Measurements from ENCODE around the gene EXOC4.

The EXOC4 gene

DNA sequence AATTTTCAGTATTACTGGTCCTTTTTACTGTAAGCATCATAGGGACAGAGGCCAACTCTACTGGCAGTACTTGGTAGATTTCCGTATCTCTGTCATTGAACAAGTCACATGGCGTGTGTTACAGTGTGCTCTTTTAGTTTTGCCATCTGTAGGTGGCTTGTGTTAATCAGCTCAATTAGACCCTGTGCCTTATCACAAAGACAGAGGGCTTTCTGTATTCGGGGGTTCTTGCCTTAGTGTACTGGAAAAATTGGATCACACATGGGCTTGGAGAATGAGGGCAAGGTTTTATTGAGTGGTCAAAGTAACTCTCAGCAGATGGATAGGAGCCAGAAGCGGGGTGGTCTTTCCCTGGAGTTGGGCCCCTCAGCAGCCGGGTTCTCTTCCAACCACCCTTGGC is 853.0 kb downstream of the EXOC4 start:
- ChIA-PET CTCF (no interaction called here), POLR2A (ENCODE audit: low non-redundant PET) (no interaction called here)
- TF ChIP-seq, protein P1, sequence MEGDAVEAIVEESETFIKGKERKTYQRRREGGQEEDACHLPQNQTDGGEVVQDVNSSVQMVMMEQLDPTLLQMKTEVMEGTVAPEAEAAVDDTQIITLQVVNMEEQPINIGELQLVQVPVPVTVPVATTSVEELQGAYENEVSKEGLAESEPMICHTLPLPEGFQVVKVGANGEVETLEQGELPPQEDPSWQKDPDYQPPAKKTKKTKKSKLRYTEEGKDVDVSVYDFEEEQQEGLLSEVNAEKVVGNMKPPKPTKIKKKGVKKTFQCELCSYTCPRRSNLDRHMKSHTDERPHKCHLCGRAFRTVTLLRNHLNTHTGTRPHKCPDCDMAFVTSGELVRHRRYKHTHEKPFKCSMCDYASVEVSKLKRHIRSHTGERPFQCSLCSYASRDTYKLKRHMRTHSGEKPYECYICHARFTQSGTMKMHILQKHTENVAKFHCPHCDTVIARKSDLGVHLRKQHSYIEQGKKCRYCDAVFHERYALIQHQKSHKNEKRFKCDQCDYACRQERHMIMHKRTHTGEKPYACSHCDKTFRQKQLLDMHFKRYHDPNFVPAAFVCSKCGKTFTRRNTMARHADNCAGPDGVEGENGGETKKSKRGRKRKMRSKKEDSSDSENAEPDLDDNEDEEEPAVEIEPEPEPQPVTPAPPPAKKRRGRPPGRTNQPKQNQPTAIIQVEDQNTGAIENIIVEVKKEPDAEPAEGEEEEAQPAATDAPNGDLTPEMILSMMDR (conservative IDR thresholded peaks at IDR 0.05; ENCODE audit: low read depth): no peak
- no peak for DNase-seq (ENCODE audit: low spot score)
- no peak overlapping the region for H3K27ac ChIP-seq

DNA sequence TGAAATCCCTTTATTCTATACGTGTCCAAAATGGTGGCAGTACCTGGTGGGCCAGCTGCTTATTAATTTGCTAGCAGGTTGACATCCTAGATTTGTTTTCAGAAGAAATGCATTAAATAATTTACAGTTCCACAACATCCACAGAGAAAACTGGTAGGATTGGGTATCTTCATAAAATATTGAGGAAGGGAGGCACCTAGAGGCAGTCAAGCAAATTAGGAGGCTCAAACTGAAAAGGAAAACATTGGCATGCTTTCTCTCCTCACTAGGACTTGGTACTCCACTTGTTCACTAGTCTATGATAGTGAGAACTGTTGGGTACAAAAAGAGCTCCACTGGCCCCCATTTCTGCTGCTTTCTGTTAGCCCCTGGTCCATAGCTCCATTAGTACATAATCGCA is 855.9 kb downstream of the EXOC4 start:
- TF ChIP-seq, protein P1 (conservative IDR thresholded peaks at IDR 0.05; ENCODE audit: low read depth): no peak
- CTCF ChIA-PET: interaction anchor here (0.7 to 0.9 kb wide), 2 partner anchors 294 to 1326 kb away, joined by 3 to 4 read pairs; no protein-coding TSS in a partner anchor
- H3K27ac ChIP-seq: no peak overlapping the region
- POLR2A ChIA-PET (ENCODE audit: low non-redundant PET): no interaction called here
- DNase-seq (ENCODE audit: low spot score): no peak

DNA sequence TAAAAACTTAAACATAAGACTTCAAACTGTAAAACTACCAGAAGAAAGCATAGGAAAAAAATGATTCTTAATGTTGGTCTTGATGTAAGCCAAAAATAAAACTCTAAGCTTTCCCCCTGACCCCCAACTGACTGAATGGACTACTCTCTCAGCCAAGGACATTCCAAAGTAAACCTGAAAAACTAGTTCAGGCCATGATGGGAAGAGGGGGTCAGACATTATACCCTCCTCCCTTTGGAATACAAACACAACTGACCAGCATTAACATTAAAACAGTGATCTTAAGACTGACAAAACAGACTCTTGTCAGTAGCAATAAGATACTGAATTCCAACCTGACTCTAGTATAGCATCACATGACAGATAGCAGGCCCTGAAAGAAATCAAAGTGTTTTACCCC is 860.8 kb downstream of the EXOC4 start:
- H3K27ac ChIP-seq: no peak overlapping the region
- ChIA-PET CTCF (no interaction called here), POLR2A (ENCODE audit: low non-redundant PET) (no interaction called here)
- TF ChIP-seq, protein P1 (conservative IDR thresholded peaks at IDR 0.05; ENCODE audit: low read depth): no peak
- no peak for DNase-seq (ENCODE audit: low spot score)

DNA sequence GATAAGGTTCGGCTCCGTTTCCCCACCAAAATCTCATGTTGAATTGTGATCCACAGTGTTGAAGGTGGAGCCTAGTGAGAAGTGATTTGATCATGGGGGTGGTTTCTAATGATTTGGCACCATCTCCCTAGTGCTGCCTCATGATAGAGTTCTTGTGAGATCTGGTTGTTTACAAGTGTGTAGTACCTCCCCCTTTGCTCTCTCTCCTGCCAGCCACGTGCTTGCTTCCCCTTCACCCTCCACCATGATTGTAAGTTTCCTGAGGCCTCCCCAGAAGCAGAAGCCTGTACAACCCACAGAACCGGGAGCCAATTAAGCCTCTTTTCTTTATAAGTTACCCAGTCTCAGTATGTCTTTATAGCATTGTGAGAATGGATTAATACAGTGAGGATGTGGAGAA is 862.1 kb downstream of the EXOC4 start:
- TF ChIP-seq, protein P1 (conservative IDR thresholded peaks at IDR 0.05; ENCODE audit: low read depth): no peak
- no peak overlapping the region for H3K27ac ChIP-seq
- CTCF ChIA-PET: no interaction called here
- DNase-seq (ENCODE audit: low spot score): no peak
- POLR2A ChIA-PET (ENCODE audit: low non-redundant PET): no interaction called here

All from RWPE1 (cell line).